PC-9 (cell line): Measurements from ENCODE around the gene ZNF385B. TPM values are rescaled to one million over a fixed set of nuclear protein-coding genes. Genes with fewer than 3 reads are reported as not detected.
A peak's percentile ranks its signal among the peaks of the same experiment; 100 is the strongest.

Experiments used
- BruUV-seq: library from RNA; stranded (reverse); fragments of 400-500 nt; replicated peaks from 2 replicates; lab custom pipeline; 2021; lab: Mats Ljungman, UMichigan
- CTCF ChIA-PET: fragments of 300-600 bp; sonication (Branson Sonifier 250); formaldehyde crosslinking; loops from one replicate; lab custom pipeline; 2022; ENCODE audit warnings: antibody characterized with exemption; lab: Charles Lee
- POLR2A ChIA-PET: fragments of 300-600 bp; sonication (Branson Sonifier 250); formaldehyde crosslinking; loops from one replicate; lab custom pipeline; 2022; ENCODE audit warnings: antibody characterized with exemption; ENCODE audit not compliant: unreplicated experiment; lab: Charles Lee
- DNase-seq, 2 experiments: peaks; one replicate each; pipeline versions ENCODE4 v3.0.0 to v3.0.0-alpha.2; 2015 to 2022; ENCODE audit warnings: mixed read lengths in 1 of 2
- H2AFZ ChIP-seq: fragments of 200-600 bp; sonication (generic); 2 replicates; pipeline ENCODE4 v1.8.1; 2017; ENCODE audit warnings: antibody characterized with exemption
- H3F3A ChIP-seq: fragments of 200-600 bp; sonication (generic); 2 replicates; pipeline ENCODE4 v1.8.1; 2017; ENCODE audit warnings: antibody characterized with exemption, mild to moderate bottlenecking, low read depth; ENCODE audit not compliant: insufficient read depth
- H3K27ac ChIP-seq: fragments of 200-600 bp; sonication (generic); 2 replicates; pipeline ENCODE4 v1.6.1; 2016; ENCODE audit warnings: mixed run types
- H3K27me3 ChIP-seq: fragments of 200-600 bp; sonication (generic); 2 replicates; pipeline ENCODE4 v1.6.1; 2016; ENCODE audit warnings: low read depth, mixed run types; ENCODE audit not compliant: insufficient read depth
- H3K36me3 ChIP-seq: fragments of 200-600 bp; sonication (generic); 2 replicates; pipeline ENCODE4 v1.6.1; 2016; ENCODE audit warnings: low read depth, mixed run types
- H3K4me1 ChIP-seq: fragments of 200-600 bp; sonication (generic); replicated peaks from 2 replicates; pipeline ENCODE4 v1.6.1; 2016; ENCODE audit warnings: mixed run types; ENCODE audit not compliant: insufficient read depth
- H3K4me2 ChIP-seq: fragments of 200-600 bp; sonication (generic); 2 replicates; pipeline ENCODE4 v1.6.1; 2017; ENCODE audit warnings: mixed run types
- H3K4me3 ChIP-seq: fragments of 200-600 bp; sonication (generic); 2 replicates; pipeline ENCODE4 v1.6.1; 2016; ENCODE audit warnings: mixed run types
- H3K79me2 ChIP-seq: fragments of 200-600 bp; sonication (generic); 2 replicates; pipeline ENCODE4 v1.6.1; 2017; ENCODE audit warnings: low read depth, mixed run types
- H3K9me2 ChIP-seq: fragments of 200-600 bp; sonication (generic); 2 replicates; pipeline ENCODE4 v1.8.1; 2017; ENCODE audit warnings: mild to moderate bottlenecking; ENCODE audit not compliant: insufficient read depth
- H3K9me3 ChIP-seq: fragments of 200-600 bp; sonication (generic); 2 replicates; pipeline ENCODE4 v1.8.1; 2016; ENCODE audit warnings: low read depth; ENCODE audit not compliant: insufficient read depth
- H4K20me1 ChIP-seq: fragments of 200-600 bp; sonication (generic); 2 replicates; pipeline ENCODE4 v1.8.1; 2017; ENCODE audit not compliant: insufficient read depth
- CTCF ChIP-seq: fragments of 200-600 bp; sonication (generic); conservative IDR thresholded peaks from 2 replicates; pipeline ENCODE4 v1.6.1; 2017; ENCODE audit warnings: mixed run types, antibody characterized with exemption, mild to moderate bottlenecking, moderate library complexity
- EZH2 ChIP-seq: fragments of 200-600 bp; sonication (generic); IDR thresholded peaks from 2 replicates; pipeline ENCODE4 v1.8.0; 2017; ENCODE audit warnings: antibody characterized with exemption, low read depth
- intact Hi-C: fragments of 100-400 bp; cut with micrococcal nuclease; formaldehyde crosslinking; loops from one replicate; pipeline ENCODE4 v1.10.0; 2022; ENCODE audit not compliant: unreplicated experiment
- total RNA-seq: library from RNA; stranded (reverse); gene quantifications from 2 replicates; pipeline ENCODE4 v1.2.3, GENCODE V29; 2021

The ZNF385B gene
- total RNA-seq, 1 experiment from 2014 or later = 4.1 TPM

GRCh38 chr2:179596018-179596417 is 265.4 kb downstream of the ZNF385B start:
- no TSS peak for BruUV-seq
- CTCF ChIA-PET = interaction anchor here (0.6 kb wide), 1 partner anchor 166 kb away, joined by 3 read pairs; no protein-coding TSS in a partner anchor
- H3K4me3 ChIP-seq = no peak overlapping the region
- intact Hi-C loops = loop anchor here (1.0 kb wide), 4 partner anchors 18 to 155 kb away; no protein-coding TSS in a partner anchor
- H3F3A ChIP-seq = peaks cover 8% of the 10 kb centered on the region; the same call in 1 of the 2 replicates
- peak overlapping the region; percentile 10; the same call in 1 of the 2 replicates for H3K4me2 ChIP-seq
- H2AFZ ChIP-seq = peak overlapping the region; percentile 65
- no peak for TF ChIP-seq EZH2
- no peak for TF ChIP-seq CTCF
- no peaks in the 10 kb centered on the region for H3K36me3 ChIP-seq
- no peaks in the 10 kb centered on the region for H3K79me2 ChIP-seq
- peak; percentile 46 to 66 for DNase-seq
- H3K27me3 ChIP-seq = no peaks in the 10 kb centered on the region
- POLR2A ChIA-PET = interaction anchor here (0.7 kb wide), 1 partner anchor 63 kb away, joined by 6 read pairs; no protein-coding TSS in a partner anchor
- H3K9me2 ChIP-seq = 0 out of 2 replicates have a peak, but pooled peaks cover 7% of the 10 kb centered on the region
- H3K27ac ChIP-seq = peak overlapping the region; percentile 54
- peaks cover 12% of the 10 kb centered on the region for H3K4me1 ChIP-seq
- H3K9me3 ChIP-seq = peaks cover 8% of the 10 kb centered on the region
- no peaks in the 10 kb centered on the region for H4K20me1 ChIP-seq

GRCh38 chr2:179595284-179595683 is 266.1 kb downstream of the ZNF385B start:
- POLR2A ChIA-PET = interaction anchor here (0.7 kb wide), 1 partner anchor 164 kb away, joined by 11 read pairs; no protein-coding TSS in a partner anchor
- H3K4me3 ChIP-seq = no peak overlapping the region
- H3K9me3 ChIP-seq = peaks cover 8% of the 10 kb centered on the region
- no peaks in the 10 kb centered on the region for H3K27me3 ChIP-seq
- H4K20me1 ChIP-seq = no peaks in the 10 kb centered on the region
- H3K4me2 ChIP-seq = no peak overlapping the region
- H3K27ac ChIP-seq = no peak overlapping the region
- CTCF ChIA-PET = interaction anchor here (0.6 kb wide), 1 partner anchor 165 kb away, joined by 3 read pairs; no protein-coding TSS in a partner anchor
- BruUV-seq = no TSS peak
- 0 out of 2 replicates have a peak, but pooled peaks cover 7% of the 10 kb centered on the region for H3K9me2 ChIP-seq
- intact Hi-C loops = no loop called here
- H2AFZ ChIP-seq = no peak overlapping the region
- peaks cover 12% of the 10 kb centered on the region for H3K4me1 ChIP-seq
- no peak for TF ChIP-seq EZH2
- TF ChIP-seq CTCF = no peak
- no peak for DNase-seq
- no peaks in the 10 kb centered on the region for H3K79me2 ChIP-seq
- H3F3A ChIP-seq = peaks cover 8% of the 10 kb centered on the region; the same call in 1 of the 2 replicates
- no peaks in the 10 kb centered on the region for H3K36me3 ChIP-seq

- H3K79me2 ChIP-seq = no peaks in the 10 kb centered on the region
- peaks cover 8% of the 10 kb centered on the region; the same call in 1 of the 2 replicates for H3F3A ChIP-seq
- no peaks in the 10 kb centered on the region for H3K27me3 ChIP-seq
- intact Hi-C loops = loop anchor here (5.0 kb wide), 1 partner anchor 172 kb away; no protein-coding TSS in a partner anchor
- H3K27ac ChIP-seq = no peak overlapping the region
- TF ChIP-seq CTCF = no peak
- TF ChIP-seq EZH2 = no peak
- H3K4me2 ChIP-seq = no peak overlapping the region
- no peak overlapping the region for H3K4me3 ChIP-seq
- no peaks in the 10 kb centered on the region for H4K20me1 ChIP-seq
- no TSS peak for BruUV-seq
- H3K9me3 ChIP-seq = peaks cover 8% of the 10 kb centered on the region
- H3K9me2 ChIP-seq = 0 out of 2 replicates have a peak, but pooled peaks cover 7% of the 10 kb centered on the region
- no peak for DNase-seq
- peaks cover 12% of the 10 kb centered on the region for H3K4me1 ChIP-seq
- ChIA-PET POLR2A (interaction anchor here (0.7 kb wide), 1 partner anchor 165 kb away, joined by 11 read pairs; no protein-coding TSS in a partner anchor), CTCF (no interaction called here)
- no peaks in the 10 kb centered on the region for H3K36me3 ChIP-seq
- H2AFZ ChIP-seq = no peak overlapping the region
These were observed 266.9 kb downstream of the ZNF385B start for GRCh38 chr2:179594268-179595112.
